ENCODE results near the gene LTN1.

DNA sequence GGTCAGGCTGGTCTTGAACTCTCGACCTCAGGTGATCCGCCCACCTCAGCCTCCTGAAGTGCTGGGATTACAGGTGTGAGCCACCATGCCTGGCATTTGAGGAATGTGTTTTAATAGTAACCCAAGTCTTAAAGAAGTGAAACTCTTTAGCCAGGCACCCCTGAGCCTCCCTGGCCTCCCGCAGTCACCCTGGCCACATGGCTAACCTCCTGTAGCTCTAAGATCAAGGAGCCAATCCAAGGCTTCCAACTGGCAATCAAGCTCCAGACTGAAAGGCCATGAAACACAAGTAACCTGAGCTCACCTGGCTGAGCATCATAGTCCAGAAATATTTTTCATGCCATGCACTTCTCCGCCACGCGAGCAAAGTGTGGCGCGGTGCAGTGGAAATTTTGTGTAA lies 84.3 kb downstream of the LTN1 start:
- TF ChIP-seq POLR2A (IDR thresholded peaks at IDR 0.05; ENCODE audit: low read depth, low read length) = no peak
- no peak for TF ChIP-seq POU2F2 (IDR thresholded peaks at IDR 0.05; ENCODE audit: low read depth, low read length)
- no peak for TF ChIP-seq POLR2AphosphoS5 (IDR thresholded peaks at IDR 0.05; ENCODE audit: low read depth, low read length)
- TF ChIP-seq SPI1 (IDR thresholded peaks at IDR 0.05; ENCODE audit: low read depth, low read length) = no peak

Data from GM12891 (cell line).